Fibroblast of upper back skin (primary cell): ENCODE measurements around the gene ADAM12.
A peak's percentile ranks its signal among the peaks of the same experiment; 100 is the strongest.

Experiments
- DNase-seq: peaks from one replicate; pipeline ENCODE4 v3.0.0-alpha.2; 2013

ADAM12 gene

DNA sequence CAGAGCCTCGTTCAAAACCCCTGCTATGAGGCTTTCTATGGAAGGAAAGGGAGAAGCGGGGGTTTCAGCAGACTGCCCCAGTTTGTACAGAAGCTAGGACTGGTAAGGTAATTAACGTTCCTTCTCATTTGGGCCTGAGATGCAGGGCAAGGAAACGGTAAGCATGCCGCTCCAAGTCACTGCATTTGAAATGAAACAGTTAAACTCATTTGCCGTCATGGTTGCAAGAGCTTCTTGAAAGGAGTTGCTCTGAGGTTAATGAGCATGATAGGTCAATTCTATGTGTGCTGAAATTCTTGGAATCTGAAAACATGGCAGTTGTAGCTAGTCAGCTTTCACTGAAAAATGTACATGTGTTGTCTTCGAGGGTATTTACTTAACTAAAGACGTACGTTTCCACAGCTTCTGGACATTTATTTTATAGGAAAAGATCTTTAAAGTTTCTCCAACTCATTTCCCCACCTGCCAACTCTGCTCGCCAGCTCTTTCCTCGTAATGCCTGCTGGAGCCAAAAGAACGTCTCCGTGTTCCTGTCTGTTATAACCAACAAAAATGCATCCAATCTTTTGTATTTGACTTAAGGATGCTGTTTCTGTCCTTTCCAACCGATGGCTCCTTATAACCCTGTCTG lies 73.3 kb downstream of the ADAM12 start:
- no peak for DNase-seq

DNA sequence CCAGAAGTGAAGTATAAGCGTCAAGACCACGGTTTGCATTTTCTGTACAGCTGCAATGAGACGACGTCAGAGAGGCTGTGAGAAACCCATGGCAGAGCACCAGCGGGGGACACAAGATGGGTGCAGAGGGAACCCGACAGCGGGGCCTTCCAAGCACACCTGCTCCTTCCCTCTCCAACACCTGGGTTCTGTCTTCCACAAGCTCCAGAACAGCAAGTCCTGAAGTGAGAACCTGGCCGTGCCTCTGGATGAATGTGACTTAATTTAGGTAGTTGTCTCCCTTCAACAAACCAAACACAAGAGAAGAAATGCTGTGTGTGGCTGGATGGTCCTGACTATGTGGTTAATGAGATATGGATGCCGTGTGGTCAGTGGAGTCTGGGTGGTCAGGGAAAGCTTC lies 76.1 kb downstream of the ADAM12 start:
- DNase-seq = no peak

DNA sequence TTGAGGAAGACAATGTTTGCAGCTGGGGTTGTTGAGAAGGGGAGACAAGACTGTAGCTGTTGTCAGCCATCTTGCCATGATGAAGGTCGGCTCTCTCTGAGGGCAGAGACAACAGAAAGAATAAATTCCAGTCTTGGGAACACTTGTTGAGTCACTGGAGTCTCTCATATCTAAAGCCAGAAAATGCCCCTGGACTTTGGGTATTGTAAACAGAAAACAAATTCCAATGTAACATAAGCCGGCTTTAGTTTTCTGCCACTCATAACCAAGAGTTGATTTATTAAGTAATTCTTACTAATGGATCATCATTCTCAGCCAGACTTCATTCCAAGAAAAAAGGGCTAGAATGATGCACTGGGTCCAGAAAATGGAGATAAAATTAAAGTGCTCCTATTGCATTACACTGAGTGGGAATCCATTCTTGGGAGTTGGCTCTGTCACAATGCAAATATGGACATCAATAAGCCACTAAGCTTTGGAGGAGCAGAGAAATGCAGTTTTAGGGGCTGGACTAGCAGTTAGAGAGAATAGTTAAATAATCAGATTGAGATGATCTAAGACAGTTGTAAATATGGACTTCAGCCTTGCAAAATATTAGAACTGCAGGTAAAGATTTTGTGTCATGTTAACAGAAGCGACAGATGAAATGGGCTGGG lies 78.9 kb downstream of the ADAM12 start:
- DNase-seq = no peak

DNA sequence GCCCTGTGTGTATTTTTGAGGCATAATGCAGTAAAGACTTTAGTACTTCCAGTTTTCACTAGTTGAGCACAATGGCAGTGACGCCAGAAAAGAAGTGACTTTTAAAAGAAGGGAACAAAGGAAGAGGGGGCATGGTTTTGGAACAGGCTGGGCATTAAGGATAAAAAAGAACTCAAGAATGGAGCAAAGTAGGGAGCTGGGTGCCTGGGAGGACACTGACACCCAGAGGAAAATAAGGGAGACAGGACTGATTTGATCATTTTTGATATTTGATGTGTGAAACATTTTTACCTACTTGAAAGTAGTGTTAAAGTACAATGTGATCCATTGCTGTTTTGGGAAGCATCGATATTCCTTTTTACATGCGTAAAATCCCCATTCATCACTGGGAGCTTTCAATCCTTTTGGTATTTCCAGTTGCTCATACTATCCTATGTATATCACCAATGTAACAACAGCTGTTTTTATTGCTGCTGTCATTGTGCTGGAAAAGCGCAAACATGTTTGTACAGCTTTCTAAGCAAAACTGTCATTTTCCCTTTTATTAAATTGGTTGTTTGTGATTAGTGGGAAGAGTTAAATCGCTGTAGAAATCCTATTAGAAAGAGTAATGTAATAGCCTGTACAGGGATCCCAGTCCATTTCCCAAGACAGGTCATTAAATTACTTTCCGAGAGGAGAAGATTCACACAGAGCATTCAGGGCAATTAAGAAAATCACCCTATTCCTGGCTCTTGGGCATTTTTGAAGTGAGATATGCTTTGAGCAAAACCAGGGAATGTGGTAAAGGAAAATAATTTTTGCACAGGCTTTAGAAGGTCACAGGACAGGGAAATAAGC lies 85.2 kb downstream of the ADAM12 start:
- DNase-seq = peak; percentile 19

DNA sequence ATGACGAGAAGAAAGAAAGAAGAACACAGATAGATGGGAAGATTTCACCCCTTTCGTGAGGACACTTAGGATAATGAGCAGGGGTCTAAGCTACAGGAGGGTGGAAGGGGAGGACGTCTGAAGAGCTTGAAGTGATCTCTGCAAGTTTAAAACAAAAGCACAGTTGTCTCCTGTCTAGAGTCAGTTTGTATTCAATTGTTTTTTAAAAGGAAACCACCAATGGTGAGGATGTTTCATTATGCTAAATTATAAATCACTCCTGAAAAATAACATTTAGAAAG lies 85.9 kb downstream of the ADAM12 start:
- DNase-seq = no peak

DNA sequence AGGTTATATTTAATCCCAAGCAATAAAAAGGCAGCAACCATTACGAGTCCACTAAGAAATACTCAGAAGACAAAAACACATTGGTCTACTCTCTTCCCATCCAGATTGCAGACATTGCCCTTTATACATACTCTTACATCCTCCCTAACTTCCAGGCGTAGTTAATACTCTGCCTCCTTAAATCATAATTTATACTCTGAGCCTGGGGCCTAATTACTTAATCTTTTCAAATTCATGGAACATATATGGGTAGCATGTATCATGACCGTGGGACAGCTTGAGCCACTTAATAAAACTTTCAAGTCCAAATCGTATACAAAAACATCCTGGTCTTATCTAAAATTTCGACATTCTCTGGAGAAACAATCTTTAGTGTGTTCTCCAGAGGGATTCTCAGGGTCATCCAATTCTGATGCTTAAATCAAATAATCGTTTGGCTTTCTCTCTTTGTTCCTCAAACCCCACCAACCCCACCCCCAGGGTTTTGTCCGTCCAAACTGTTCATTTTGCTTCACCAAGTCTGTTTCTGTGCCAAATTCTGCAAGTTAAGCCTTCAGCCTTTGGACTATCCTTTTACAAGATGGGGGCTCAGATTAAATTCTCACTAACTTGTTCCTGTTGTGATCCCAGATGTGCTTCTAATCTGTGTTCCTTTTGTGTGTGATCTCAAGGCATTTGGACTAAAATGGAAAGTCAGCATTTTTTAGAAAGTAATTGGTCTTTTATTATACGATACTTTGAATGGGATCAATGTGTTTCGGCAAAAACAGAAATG lies 86.4 kb downstream of the ADAM12 start:
- no peak for DNase-seq

DNA sequence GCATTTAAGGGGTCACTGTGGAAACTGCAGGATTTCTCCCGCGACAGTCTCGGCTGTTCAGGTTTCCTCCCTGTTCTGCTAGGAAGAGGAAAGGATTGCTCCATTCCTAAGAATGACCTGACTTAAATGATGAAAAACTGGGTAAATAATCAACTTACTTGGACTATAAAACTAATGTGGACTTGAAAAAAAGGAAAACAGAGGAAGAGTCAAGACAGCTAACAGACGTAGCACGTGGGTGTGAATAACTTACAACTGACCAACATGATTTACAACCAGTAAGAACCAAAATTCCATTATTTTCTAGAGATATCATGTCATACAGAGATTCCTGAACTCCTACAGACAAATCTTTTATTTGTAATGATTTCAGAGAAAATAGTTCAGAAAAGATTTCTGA lies 93.8 kb downstream of the ADAM12 start:
- DNase-seq = no peak

DNA sequence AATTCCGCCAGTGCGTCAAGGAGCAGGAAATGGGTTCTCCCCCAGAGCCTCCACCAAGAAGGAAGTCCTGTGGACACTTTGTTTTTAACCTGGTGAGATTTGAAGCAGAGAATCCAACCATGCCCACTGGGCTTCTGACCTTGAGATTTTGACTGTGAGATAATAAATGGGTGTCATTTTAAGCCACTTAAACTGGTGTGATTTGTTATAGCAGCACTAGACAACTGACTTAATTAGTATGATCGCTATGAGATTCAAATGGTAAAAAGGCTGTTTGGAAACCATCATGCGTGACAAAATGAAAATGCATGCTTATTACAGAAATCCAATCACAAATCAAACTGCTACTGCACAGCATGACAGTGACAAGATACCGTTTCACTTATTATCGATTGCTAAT lies 98.0 kb downstream of the ADAM12 start:
- DNase-seq = no peak

DNA sequence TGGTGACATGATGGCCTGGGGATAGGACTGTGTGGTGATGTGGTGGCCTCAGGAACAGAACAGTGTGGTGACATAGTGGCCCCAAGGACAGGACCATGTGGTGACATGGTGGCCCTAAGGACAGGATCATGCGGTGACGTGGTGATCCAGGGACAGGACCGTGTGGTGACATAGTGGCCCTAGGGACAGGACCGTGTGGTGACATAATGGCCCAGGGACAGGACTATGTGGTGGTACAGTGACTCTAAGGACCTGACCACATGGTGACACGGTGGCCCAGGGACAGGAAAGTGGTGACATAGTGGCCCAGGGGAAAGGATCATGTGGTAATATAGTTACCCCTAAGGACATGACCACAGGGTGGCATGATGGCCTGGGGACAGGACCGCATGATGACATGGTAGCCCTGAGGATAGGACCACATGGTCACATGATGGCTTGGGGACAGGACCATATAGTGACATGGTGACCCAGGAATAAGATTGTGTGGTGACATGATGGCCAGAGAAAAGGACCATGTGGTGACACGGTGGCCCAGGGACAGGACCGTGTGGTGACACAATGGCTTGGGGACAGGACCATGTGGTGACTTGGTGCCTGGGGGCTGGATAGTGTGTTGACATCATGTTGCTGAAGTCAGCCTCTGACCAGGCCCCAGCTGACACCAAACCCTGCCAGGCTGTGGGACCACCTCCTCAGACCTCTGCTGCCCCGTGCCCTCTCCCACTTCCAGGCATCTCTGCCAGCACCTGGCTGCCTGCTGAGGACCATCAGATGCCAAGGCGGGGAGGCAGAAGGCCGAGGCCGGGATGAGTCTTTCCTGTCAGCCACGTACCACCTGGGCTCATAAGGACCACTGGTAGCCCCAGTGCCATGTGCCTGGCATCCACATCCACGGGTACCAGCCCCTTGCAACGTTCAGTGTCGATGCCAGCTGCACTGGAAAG lies 99.5 kb downstream of the ADAM12 start:
- no peak for DNase-seq

DNA sequence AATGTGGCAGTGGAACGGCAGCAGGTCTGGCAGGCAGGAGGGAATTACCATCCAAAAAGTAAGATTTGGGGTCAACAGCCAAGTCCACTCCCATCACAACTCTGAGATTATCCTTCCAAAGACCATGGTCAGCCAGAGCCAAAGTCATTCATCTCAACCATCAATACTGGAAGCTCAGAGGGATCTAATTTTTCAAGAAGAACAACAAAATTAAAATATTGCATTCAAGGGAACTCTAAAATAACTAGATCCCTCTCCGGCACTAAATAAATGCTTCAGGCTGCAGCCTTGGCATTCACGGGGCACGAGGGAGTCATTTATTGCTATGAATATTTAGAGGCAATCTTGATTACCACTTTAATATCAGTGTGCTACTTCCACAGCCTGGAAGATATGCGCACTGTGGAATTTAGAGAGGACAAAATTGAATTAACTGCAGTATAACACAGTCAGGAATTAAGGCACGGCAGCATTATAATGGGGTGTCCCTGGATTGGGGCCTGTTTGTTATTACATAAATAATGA lies 102.0 kb downstream of the ADAM12 start:
- no peak for DNase-seq

DNA sequence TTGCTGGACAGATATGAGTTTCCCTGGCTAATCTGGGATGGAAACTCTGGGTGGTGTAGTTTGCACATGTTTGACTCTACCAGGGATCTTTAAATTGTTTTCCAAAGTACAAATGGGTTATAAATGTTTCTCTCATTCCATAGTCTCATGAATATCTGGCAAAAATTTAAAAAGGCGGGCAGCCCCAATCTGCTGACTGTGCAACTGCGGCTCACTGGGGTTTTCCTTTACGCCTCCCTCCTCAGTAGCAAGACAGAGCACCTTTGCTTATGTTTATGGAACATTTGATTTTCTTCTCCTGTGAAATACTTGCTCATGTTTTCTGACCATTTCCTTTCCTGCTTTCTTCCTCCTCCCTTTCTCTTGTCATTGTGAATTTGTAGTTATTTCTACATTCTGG lies 105.0 kb downstream of the ADAM12 start:
- no peak for DNase-seq

DNA sequence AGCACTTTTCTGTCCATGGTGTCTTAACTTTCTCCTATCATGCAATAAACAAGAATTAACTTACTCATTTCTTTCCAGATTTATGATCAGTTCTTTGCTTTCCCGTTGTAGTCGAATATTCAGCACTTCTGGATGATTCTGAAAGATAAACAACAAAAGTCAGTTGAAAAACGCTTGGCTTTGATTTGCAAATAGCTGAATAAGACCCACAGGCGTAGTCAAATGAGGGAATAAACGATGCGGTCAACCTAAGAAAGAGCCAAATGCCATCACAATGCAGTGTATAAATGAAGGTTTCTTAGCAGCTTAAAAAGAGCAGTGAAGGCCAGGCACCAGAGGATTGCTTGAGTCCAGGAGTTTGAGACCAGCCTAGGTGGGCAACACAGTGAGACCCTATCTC lies 109.4 kb downstream of the ADAM12 start:
- no peak for DNase-seq

DNA sequence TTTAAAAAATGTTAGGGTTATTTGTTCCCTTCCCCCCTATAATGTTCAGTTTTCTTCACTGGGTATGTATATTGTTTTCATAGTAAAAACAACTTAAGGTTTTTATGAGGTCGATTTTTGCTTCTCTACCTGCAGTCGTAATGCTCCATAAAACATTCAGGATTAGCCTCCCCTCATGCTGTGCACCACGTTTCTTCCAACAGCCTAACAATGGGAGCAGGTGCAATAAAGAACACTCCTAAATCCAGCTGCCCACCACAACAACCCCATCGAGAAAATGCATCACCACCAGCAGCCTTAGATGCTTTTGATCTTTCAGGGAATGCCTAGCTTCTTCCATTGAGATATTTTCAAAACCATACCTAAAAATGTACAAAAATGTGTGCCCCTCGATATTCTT lies 111.1 kb downstream of the ADAM12 start:
- no peak for DNase-seq

DNA sequence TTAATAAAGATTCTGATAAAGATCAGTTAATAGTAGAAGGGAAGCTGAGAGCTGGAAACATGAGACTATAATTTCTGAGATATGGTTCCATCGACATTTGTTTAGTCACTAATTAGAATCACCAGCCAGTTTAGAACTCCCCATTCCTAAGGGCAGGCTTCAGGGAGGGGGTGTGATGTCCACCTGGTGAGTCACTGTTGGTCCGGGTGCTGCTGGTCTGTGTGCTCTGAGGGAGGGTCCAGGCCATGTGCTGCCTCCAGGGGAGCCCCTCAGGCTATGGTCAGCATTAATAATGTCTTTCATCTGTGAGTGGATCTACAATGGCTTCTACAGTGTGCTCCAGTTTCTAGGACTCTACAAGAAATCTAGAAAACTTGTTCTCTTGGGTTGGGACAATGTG lies 115.8 kb downstream of the ADAM12 start:
- DNase-seq = no peak

DNA sequence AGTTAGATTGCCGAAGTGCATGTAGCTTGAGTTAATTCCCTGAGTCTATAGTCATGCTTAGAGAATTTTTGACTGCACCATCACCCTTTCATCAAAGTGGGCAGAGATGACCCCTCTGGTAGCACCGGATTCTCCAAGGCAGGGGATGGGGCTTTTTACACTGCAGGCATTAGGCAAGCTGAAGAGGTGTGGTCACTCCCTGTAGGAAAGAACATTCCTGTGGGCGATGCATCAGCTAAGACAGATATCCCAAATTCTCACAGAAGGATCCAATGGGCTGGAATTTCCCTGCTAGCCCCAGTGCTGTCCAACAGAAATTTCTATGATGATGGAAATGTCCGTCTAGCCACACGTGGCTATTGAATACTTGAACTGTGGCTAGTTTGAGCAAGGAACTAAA lies 118.2 kb downstream of the ADAM12 start:
- DNase-seq = peak; percentile 99

DNA sequence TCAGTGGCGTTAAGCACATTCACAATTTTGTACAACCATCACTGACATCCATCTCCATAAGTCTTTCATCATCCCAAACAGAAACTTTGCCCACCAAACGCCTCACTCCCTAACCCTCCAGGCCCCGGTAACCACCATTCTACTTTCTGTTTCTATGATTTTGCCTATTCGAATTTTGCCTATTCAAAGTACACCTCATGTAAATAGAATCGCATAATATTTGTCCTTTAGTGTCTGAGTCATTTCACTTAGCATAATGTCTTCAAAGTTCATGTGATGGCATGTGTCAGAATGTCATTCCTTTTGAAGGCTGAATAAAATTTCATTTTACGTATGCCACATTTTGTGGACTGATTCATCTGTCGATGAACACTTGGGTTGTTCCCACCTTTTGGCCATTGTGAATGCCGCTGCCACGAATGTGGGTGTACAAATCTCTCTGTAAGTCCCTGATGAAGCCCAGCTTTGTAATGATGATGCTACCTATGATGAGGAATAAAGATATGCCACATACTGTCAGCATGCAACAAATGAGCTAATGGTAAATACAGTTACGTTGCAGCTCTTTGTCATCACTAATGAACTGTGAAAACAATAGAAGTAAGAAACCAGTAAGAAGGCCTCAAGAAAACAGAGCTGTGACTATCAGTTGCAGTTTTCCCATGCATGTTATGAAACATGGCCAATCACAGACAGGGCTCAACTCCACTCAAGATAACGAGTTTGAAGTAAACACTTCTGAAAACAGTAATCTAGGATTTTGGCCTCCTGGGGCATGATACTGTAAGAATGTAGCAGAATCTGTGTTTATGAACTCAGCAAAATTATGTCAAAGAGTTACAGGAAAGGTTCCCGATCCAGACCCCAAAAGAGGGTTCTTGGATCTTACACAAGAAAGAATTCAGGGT lies 120.0 kb downstream of the ADAM12 start:
- no peak for DNase-seq

DNA sequence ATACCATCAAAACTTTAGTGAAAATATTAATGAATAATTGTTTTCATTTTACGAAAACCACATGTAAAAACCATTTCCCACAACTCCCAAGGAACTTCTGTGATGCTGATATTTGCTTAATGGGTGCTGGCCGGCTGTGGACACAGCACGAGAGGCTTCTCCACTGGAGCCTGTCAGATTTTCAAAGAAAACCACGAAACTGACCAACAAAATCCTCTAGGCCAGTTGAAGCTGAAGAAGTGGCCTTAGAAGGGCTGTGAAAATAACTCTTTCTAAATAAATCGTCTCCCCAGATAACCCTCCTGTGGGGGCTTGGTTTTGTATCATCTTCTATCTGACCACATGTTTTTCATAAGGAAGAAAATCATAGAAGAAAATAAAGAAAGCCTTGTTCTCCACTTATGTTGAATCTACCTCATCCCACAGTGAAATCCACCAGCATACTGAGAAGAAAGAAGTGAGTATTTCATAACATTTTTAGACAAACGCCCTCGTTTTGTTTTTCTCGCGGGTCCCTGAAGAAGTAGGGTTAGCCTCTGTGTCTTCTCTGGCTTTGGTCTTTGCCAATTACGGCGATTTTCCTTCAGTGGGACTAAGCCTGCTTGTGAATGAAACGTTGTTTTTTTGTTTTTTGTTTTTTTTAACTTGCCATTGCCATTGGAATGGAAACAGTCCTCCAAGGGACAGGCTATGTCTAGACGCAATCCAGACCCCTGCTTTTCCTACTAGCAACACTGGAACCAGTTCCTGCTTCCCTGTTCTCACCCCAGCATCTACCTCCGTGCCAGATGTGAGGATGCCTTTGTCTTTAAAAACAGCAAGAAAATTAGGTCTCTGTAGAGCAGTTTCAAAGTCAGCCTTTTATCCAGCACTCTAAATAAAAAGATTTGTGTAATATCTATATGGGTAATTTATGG lies 123.9 kb downstream of the ADAM12 start:
- no peak for DNase-seq

DNA sequence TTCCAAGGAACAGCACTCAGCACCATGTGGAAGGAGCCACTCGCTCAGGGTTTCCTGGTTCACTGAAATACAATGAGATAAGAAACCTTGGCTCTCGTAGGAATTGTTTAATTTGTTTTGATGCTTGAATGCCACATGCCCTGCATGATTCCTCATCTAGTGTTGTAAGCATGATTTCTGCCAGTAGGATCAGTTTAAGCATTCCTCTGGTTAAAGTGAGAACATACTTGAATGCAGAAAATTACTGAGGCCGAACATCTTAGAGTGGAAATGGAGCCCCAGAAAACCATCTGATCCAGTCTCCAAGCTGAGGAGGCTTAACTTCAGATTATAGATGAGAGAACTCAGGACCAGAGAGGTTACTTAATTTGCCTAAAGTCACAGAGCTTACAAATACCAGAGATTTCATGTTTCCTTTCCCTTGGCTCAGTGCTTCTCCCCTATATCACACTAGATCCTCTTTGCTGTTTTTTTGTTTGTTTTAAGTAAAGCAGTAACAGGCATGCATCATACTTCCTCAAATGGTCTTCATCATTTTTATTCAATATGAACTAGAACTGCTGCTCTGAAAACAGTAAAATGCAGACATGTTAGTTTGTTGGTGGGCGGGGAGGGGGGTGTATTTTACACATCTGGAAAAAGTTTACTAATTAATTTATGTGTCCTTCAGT lies 125.1 kb downstream of the ADAM12 start:
- DNase-seq = peak; percentile 38

DNA sequence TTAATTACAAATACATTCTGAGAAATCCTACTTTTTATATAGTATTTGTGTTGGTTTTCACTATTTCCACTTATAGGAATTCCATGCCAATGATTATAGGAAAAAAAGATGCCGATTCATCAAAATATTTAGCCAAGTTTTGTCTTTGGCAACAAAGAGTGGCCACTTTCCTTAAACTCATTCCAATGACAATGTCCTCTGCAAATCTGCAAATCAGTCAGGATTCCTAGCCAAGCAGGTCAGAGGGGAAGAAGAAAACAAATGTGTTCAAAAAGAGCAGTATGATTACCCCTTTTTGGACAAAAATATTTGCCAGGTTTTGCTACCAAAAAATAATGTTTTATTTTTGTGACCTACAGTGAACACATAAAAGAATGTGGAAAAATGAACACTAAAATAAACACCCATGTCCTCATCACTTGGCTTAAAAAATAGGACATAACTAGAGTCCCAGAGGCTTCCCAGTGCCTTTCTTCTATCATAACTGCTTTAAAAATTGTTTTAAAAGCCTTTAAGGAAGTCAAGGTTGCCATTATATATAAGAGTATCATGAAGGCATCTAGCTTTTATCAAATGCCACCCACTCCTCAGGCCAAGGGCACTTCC lies 125.9 kb downstream of the ADAM12 start:
- no peak for DNase-seq
